ENCODE data around the gene TAS1R2. TPM values are rescaled to one million over a fixed set of nuclear protein-coding genes. Genes with fewer than 3 reads are reported as not detected.

The TAS1R2 gene
- total and polyA plus RNA-seq, 2 of the 8 experiments (the other 6 are each of a cell fraction or from before 2014, with no cell fraction given), result not detected

DNA sequence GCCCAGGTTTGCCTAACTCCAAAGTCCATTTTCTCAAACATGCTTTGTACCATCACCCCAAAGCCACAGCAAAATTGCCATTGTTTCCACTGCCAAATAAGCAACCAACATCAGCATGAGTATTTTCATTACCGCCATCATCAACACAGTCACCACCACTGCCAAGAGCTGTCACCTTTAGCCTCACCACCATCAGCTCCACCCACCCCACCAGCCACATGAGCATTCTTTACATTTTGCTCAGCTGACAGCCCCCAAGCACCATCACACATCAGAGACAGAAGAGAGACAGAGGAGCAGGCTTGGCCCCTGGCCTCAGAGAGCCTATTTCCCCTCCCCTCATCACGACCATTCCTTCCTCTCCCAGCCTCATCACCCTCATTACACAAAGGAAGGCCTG lies 42.7 kb downstream of the TAS1R2 start:
- H3K79me2 ChIP-seq (ENCODE audit: control insufficient read depth in 1 of 2, insufficient read depth in 2 of 2, low read length in 2 of 2), result no peaks in the 10 kb centered on the region
- H3K18ac ChIP-seq (ENCODE audit: extremely low read depth, low read length), result no peak overlapping the region
- H3K23me2 ChIP-seq (ENCODE audit: low read depth, low read length), result no peaks in the 10 kb centered on the region
- H2BK5ac ChIP-seq (ENCODE audit: low read depth, low read length), result no peak overlapping the region
- FAIRE-seq (no peak), DNase-seq (ENCODE audit: low read depth in 1 of 2, low spot score in 2 of 2) (no peak)
- no peak overlapping the region for H3K23ac ChIP-seq (ENCODE audit: insufficient read length)
- H2BK12ac ChIP-seq (ENCODE audit: low read depth, low read length), result no peak overlapping the region; the same call in 1 of the 2 replicates
- H3K4ac ChIP-seq (replicated peaks; ENCODE audit: insufficient read length, low read depth, low read length), result no peak overlapping the region
- H3K4me1 ChIP-seq (replicated peaks in 1 of 4; ENCODE audit: control insufficient read depth in 3 of 4, insufficient read depth in 4 of 4, low read length in 3 of 4), result peaks cover 3 to 10% (median 5%) of the 10 kb centered on the region in 4 experiments; a peak in 5 of 7 replicates
- no peak overlapping the region for H4K91ac ChIP-seq (replicated peaks; ENCODE audit: insufficient read length, low read length)
- WGBS, 2 experiments (ENCODE audit: extremely low coverage in 1 of 2, insufficient coverage in 1 of 2, insufficient read length in 1 of 2, insufficient replicate concordance in 2 of 2, low coverage in 1 of 2, low lambda C conversion rate in 2 of 2, missing lambda C conversion rate in 1 of 2), result 83% methylated on average over 2 of the region's 2 CpGs; no CpG with 5 or more reads in 1 of the 2 experiments
- H2AK5ac ChIP-seq (ENCODE audit: low read depth, low read length), result no peak overlapping the region; the same call in 1 of the 2 replicates
- H3K27ac ChIP-seq (ENCODE audit: low read depth, low read length), result no peak overlapping the region
- H4K5ac ChIP-seq (ENCODE audit: insufficient read length, low read depth, low read length), result no peak overlapping the region
- no peak for TF ChIP-seq KDM4A (IDR thresholded peaks at IDR 0.05; ENCODE audit: low read depth, low read length, severe bottlenecking)
- TF ChIP-seq SP1 (IDR thresholded peaks at IDR 0.05; ENCODE audit: low read depth, low read length), result no peak
- no peak for TF ChIP-seq JUN (IDR thresholded peaks at IDR 0.05; ENCODE audit: low read depth, low read length)
- no peak for TF ChIP-seq CBX5 (IDR thresholded peaks at IDR 0.05; ENCODE audit: low read depth, low read length)
- no peak for TF ChIP-seq NANOG (IDR thresholded peaks at IDR 0.05; ENCODE audit: insufficient read depth, low read depth, low read length, poor library complexity, severe bottlenecking)
- no peak for TF ChIP-seq MAFK (IDR thresholded peaks at IDR 0.05; ENCODE audit: low read depth, low read length)
- TF ChIP-seq HDAC6 (IDR thresholded peaks at IDR 0.05; ENCODE audit: low read depth, low read length), result no peak
- no peak for TF ChIP-seq POLR2AphosphoS5 (IDR thresholded peaks at IDR 0.05; ENCODE audit: low read depth, low read length)
- TF ChIP-seq JUND (IDR thresholded peaks at IDR 0.05; ENCODE audit: low read length), result no peak
- no peak for TF ChIP-seq BRCA1 (IDR thresholded peaks at IDR 0.05; ENCODE audit: low read depth, low read length)
- no peak for TF ChIP-seq ZNF274 (IDR thresholded peaks at IDR 0.05; ENCODE audit: borderline replicate concordance, extremely low read depth, low read length)
- TF ChIP-seq BCL11A (IDR thresholded peaks at IDR 0.05; ENCODE audit: low read depth in 2 of 2, low read length in 2 of 2), result no peak
- TF ChIP-seq EZH2 (IDR thresholded peaks at IDR 0.05; ENCODE audit: low read depth, low read length, severe bottlenecking), result no peak
- no peak for TF ChIP-seq NRF1 (IDR thresholded peaks at IDR 0.05; ENCODE audit: low read depth, low read length)
- TF ChIP-seq RNF2 (IDR thresholded peaks at IDR 0.05; ENCODE audit: borderline replicate concordance, low read depth, low read length, missing control alignments, poor library complexity, severe bottlenecking), result no peak
- H3K56ac ChIP-seq (replicated peaks; ENCODE audit: insufficient read length, low read depth, low read length), result no peak overlapping the region
- no peak overlapping the region for H2BK20ac ChIP-seq (ENCODE audit: low read length)
- H3K79me1 ChIP-seq (ENCODE audit: low read depth, low read length), result no peaks in the 10 kb centered on the region
- H3K27me3 ChIP-seq (replicated peaks in 1 of 4; ENCODE audit: control insufficient read depth in 3 of 4, extremely low read depth in 1 of 4, insufficient read depth in 3 of 4, low read length in 3 of 4), result peaks cover 0 to 19% (median 15%) of the 10 kb centered on the region in 4 experiments; a peak in 6 of 7 replicates
- peaks cover 0 to 4% of the 10 kb centered on the region in 2 experiments for H4K20me1 ChIP-seq (replicated peaks in 1 of 2; ENCODE audit: control insufficient read depth in 1 of 2, insufficient read depth in 2 of 2, low read length in 2 of 2)
- H3K9me3 ChIP-seq (ENCODE audit: insufficient read depth in 2 of 2, low read depth in 1 of 2, low read length in 1 of 2), result no peaks in the 10 kb centered on the region
- ChIA-PET CTCF (ENCODE audit: partially characterized antibody) (interaction anchor here (0.7 to 9.2 kb wide), 13 partner anchors 9 to 235 kb away, joined by 3 to 132 read pairs (median 5); no protein-coding TSS in a partner anchor), POLR2A (ENCODE audit: partially characterized antibody) (no interaction called here)
- H3K14ac ChIP-seq (ENCODE audit: insufficient read length), result no peak overlapping the region
- no peak overlapping the region for H2AFZ ChIP-seq (ENCODE audit: low read length)
- H2BK15ac ChIP-seq (ENCODE audit: low read length), result no peak overlapping the region
- no peak overlapping the region for H3K4me2 ChIP-seq (ENCODE audit: insufficient read depth in 1 of 2, low read depth in 2 of 2, low read length in 2 of 2)
- H3K36me3 ChIP-seq (ENCODE audit: control insufficient read depth in 2 of 4, insufficient read depth in 4 of 4, low read length in 3 of 4), result no peaks in the 10 kb centered on the region
- H2BK120ac ChIP-seq (replicated peaks; ENCODE audit: low read depth, low read length), result no peak overlapping the region
- H3K4me3 ChIP-seq (ENCODE audit: extremely low read depth in 1 of 4, insufficient read depth in 2 of 4, low read depth in 3 of 4, low read length in 4 of 4), result no peak overlapping the region
- H4K8ac ChIP-seq (ENCODE audit: extremely low read depth, insufficient read depth, low read length), result no peak overlapping the region
- no peak overlapping the region for H3K9ac ChIP-seq (replicated peaks in 1 of 4; ENCODE audit: extremely low read depth in 1 of 4, low read depth in 3 of 4, low read length in 3 of 4)
